ENCODE results near the gene ULK1. TPM values are rescaled to one million over a fixed set of nuclear protein-coding genes. Genes with fewer than 3 reads are reported as not detected.

The ULK1 gene
- total RNA-seq, 4 donors from 2014 or later = 17.5 to 140 (median 28.0) TPM

DNA sequence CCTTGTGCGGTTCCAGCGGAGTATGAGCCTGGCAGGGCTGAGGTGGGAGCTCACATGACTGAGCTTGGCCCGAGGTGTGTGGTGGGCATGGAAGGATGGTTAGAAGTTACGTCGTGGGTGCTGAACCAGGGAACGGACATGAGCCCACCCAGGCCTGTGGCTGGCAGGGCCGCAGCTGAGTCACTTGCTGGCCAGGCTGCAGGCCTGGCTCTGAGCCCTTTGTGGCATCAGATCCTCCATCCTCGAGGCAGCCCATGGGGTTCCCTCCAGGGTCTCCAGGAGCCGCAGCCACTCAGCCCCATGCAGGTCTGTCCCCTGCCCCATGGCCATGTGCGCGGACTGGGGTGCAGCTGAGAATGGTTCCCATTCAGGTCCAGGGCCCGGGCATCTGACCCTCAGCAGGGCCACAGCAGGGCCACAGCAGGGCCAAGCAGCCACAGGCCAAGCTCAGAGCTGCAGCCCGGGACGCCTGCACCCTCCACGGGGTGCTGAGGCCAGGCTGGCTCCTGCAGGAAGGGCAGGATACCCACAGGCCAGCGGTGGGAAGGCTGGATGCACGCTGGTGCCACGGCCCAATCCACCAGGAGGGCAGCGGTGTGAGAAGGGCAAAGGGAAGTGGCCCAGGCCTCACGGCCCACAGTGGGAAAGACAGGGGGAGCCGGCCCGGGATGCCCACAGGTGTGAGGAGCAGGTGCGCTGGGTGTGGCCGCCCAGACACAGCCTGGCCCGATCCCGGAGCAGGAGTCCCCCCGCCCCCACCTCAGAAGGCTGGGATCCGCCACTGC is 26.3 kb upstream of the ULK1 start:
- H3K4me3 ChIP-seq = no peak overlapping the region
- no peaks in the 10 kb centered on the region for H3K36me3 ChIP-seq
- intact Hi-C loops (cut with DNase I; ENCODE audit: low total_unique reads) = no loop called here
- WGBS, 2 donors (ENCODE audit: low coverage in 1 of 2) = 61% methylated on average over 25 of the region's 28 CpGs; no CpG with 5 or more reads in 1 of the 2 donors
- no peaks in the 10 kb centered on the region for H3K9me3 ChIP-seq
- no peak for DNase-seq
- no peaks in the 10 kb centered on the region for H3K4me1 ChIP-seq
- in situ Hi-C loops (cut with MboI; ENCODE audit: low pct_ligation_motif_present in 1 of 4, low pct_unique_long_range_greater_than_20kb in 1 of 4, low sequenced_read_pairs in 3 of 4) = no loop called here
- TF ChIP-seq CTCF (IDR thresholded peaks at IDR 0.05) (no peak), POLR2A (IDR thresholded peaks at IDR 0.05) (no peak), EP300 (IDR thresholded peaks at IDR 0.05; ENCODE audit: low read depth) (no peak), POLR2AphosphoS5 (IDR thresholded peaks at IDR 0.05) (no peak)
- H3K27me3 ChIP-seq = no peaks in the 10 kb centered on the region
- no peak overlapping the region for H3K27ac ChIP-seq

- Histone ChIP-seq H3K27ac (no peak overlapping the region), H3K4me1 (no peaks in the 10 kb centered on the region), H3K4me3 (no peak overlapping the region), H3K27me3 (no peaks in the 10 kb centered on the region), H3K36me3 (no peaks in the 10 kb centered on the region), H3K9me3 (no peaks in the 10 kb centered on the region)
- WGBS, 2 donors (ENCODE audit: low coverage in 1 of 2) = 68 to 72% methylated on average over 4 to 16 of the region's 16 CpGs
- intact Hi-C loops (cut with DNase I; ENCODE audit: low total_unique reads) = loop anchor here (5.0 kb wide), 1 partner anchor 243 kb away; no protein-coding TSS in a partner anchor
- DNase-seq = no peak
- no peak for TF ChIP-seq POLR2A (IDR thresholded peaks at IDR 0.05)
- TF ChIP-seq POLR2AphosphoS5 (IDR thresholded peaks at IDR 0.05) = no peak
- in situ Hi-C loops (cut with MboI; ENCODE audit: low pct_ligation_motif_present in 1 of 4, low pct_unique_long_range_greater_than_20kb in 1 of 4, low sequenced_read_pairs in 3 of 4) = no loop called here
Measured at GRCh38 chr12:131869871-131870418, 24.5 kb upstream of the ULK1 start.

GRCh38 chr12:131871677-131872076 is 22.7 kb upstream of the ULK1 start:
- no peaks in the 10 kb centered on the region for H3K4me1 ChIP-seq
- no peak for TF ChIP-seq POLR2A (IDR thresholded peaks at IDR 0.05)
- no peak for TF ChIP-seq POLR2AphosphoS5 (IDR thresholded peaks at IDR 0.05)
- intact Hi-C loops (cut with DNase I; ENCODE audit: low total_unique reads) (loop anchor here (5.0 kb wide), 1 partner anchor 244 kb away; no protein-coding TSS in a partner anchor), in situ Hi-C loops (cut with MboI; ENCODE audit: low pct_ligation_motif_present in 1 of 4, low pct_unique_long_range_greater_than_20kb in 1 of 4, low sequenced_read_pairs in 3 of 4) (no loop called here)
- no peak overlapping the region for H3K27ac ChIP-seq
- H3K4me3 ChIP-seq = no peak overlapping the region
- 90% methylated on average over 6 of the region's 6 CpGs; no CpG with 5 or more reads in 1 of the 2 donors for WGBS, 2 donors (ENCODE audit: low coverage in 1 of 2)
- no peaks in the 10 kb centered on the region for H3K9me3 ChIP-seq
- no peak for DNase-seq
- no peaks in the 10 kb centered on the region for H3K27me3 ChIP-seq
- H3K36me3 ChIP-seq = no peaks in the 10 kb centered on the region

GRCh38 chr12:131872154-131873051 is 22.0 kb upstream of the ULK1 start:
- no peaks in the 10 kb centered on the region for H3K27me3 ChIP-seq
- DNase-seq = no peak
- no peaks in the 10 kb centered on the region for H3K4me1 ChIP-seq
- no peak overlapping the region for H3K4me3 ChIP-seq
- H3K9me3 ChIP-seq = no peaks in the 10 kb centered on the region
- no peaks in the 10 kb centered on the region for H3K36me3 ChIP-seq
- intact Hi-C loops (cut with DNase I; ENCODE audit: low total_unique reads) (loop anchor here (5.0 kb wide), 1 partner anchor 245 kb away; no protein-coding TSS in a partner anchor), in situ Hi-C loops (cut with MboI; ENCODE audit: low pct_ligation_motif_present in 1 of 4, low pct_unique_long_range_greater_than_20kb in 1 of 4, low sequenced_read_pairs in 3 of 4) (no loop called here)
- no peak for TF ChIP-seq EP300 (IDR thresholded peaks at IDR 0.05; ENCODE audit: low read depth)
- TF ChIP-seq CTCF (IDR thresholded peaks at IDR 0.05) = no peak
- TF ChIP-seq POLR2A (IDR thresholded peaks at IDR 0.05) = no peak
- no peak overlapping the region for H3K27ac ChIP-seq
- 75 to 82% methylated on average over 7 to 21 of the region's 21 CpGs for WGBS, 2 donors (ENCODE audit: low coverage in 1 of 2)
